ENCODE data around the gene CITED4. TPM values are rescaled to one million over a fixed set of nuclear protein-coding genes. Genes with fewer than 3 reads are reported as not detected.

Gene CITED4
- total and polyA plus RNA-seq, 3 donors from 2014 or later: 20.1 to 124 (median 79.0) TPM

- DNase-seq: no peak
- Histone ChIP-seq H3K4me3 (no peak overlapping the region), H3K27me3 (no peaks in the 10 kb centered on the region), H3K36me3 (ENCODE audit: low read depth, missing control alignments) (no peaks in the 10 kb centered on the region), H3K4me1 (no peaks in the 10 kb centered on the region), H3K27ac (no peak overlapping the region), H3K9me3 (no peaks in the 10 kb centered on the region)
- TF ChIP-seq POLR2A (IDR thresholded peaks at IDR 0.05): no peak
- no peak for TF ChIP-seq CTCF (IDR thresholded peaks at IDR 0.05)
- intact Hi-C loops (cut with DNase I; ENCODE audit: low total_unique reads): loop anchor here (10.0 kb wide), 1 partner anchor 65 kb away; no protein-coding TSS in a partner anchor
- 98 to 99% methylated on average over 5 of the region's 5 CpGs for WGBS, 2 donors
Observed at GRCh38 chr1:40839943-40840335, 22.2 kb downstream of the CITED4 start.

- no peak overlapping the region for H3K27ac ChIP-seq
- no peak for DNase-seq
Observed at GRCh38 chr1:40838980-40839942, 22.9 kb downstream of the CITED4 start.

GRCh38 chr1:40838045-40838979 is 23.9 kb downstream of the CITED4 start:
- intact Hi-C loops (cut with DNase I; ENCODE audit: low total_unique reads): no loop called here

More at GRCh38 chr1:40838980-40839942, 22.9 kb downstream of the CITED4 start:
- H3K36me3 ChIP-seq (ENCODE audit: low read depth, missing control alignments): no peaks in the 10 kb centered on the region
- H3K4me3 ChIP-seq: no peak overlapping the region
- H3K27me3 ChIP-seq: no peaks in the 10 kb centered on the region
- no peak for TF ChIP-seq POLR2A (IDR thresholded peaks at IDR 0.05)
- TF ChIP-seq CTCF (IDR thresholded peaks at IDR 0.05): no peak
- intact Hi-C loops (cut with DNase I; ENCODE audit: low total_unique reads): no loop called here
- WGBS, 2 donors: 90 to 94% methylated on average over 15 of the region's 15 CpGs
- no peaks in the 10 kb centered on the region for H3K9me3 ChIP-seq
- H3K4me1 ChIP-seq: no peaks in the 10 kb centered on the region

GRCh38 chr1:40837601-40838000 is 24.6 kb downstream of the CITED4 start:
- intact Hi-C loops (cut with DNase I; ENCODE audit: low total_unique reads): no loop called here
- H3K9me3 ChIP-seq: no peaks in the 10 kb centered on the region
- WGBS, 2 donors: 41 to 55% methylated on average over 17 to 24 of the region's 24 CpGs
- H3K27me3 ChIP-seq: no peaks in the 10 kb centered on the region
- H3K36me3 ChIP-seq (ENCODE audit: low read depth, missing control alignments): no peaks in the 10 kb centered on the region
- DNase-seq: no peak
- no peak overlapping the region for H3K27ac ChIP-seq
- TF ChIP-seq POLR2A (IDR thresholded peaks at IDR 0.05) (no peak), CTCF (IDR thresholded peaks at IDR 0.05) (no peak)
- H3K4me3 ChIP-seq: peak overlapping the region; percentile 9 to 39
- no peaks in the 10 kb centered on the region for H3K4me1 ChIP-seq

More at GRCh38 chr1:40838045-40838979, 23.9 kb downstream of the CITED4 start:
- H3K9me3 ChIP-seq: no peaks in the 10 kb centered on the region
- no peaks in the 10 kb centered on the region for H3K36me3 ChIP-seq (ENCODE audit: low read depth, missing control alignments)
- DNase-seq: peak; percentile 53
- no peaks in the 10 kb centered on the region for H3K4me1 ChIP-seq
- WGBS, 2 donors: 54 to 69% methylated on average over 28 to 60 of the region's 60 CpGs
- no peaks in the 10 kb centered on the region for H3K27me3 ChIP-seq
- no peak overlapping the region for H3K27ac ChIP-seq
- peak overlapping the region; percentile 9 to 39 for H3K4me3 ChIP-seq
- no peak for TF ChIP-seq CTCF (IDR thresholded peaks at IDR 0.05)
- TF ChIP-seq POLR2A (IDR thresholded peaks at IDR 0.05): no peak

Measured in testis (tissue), 3 donors.